C4-2B (cell line): ENCODE measurements around the gene AP2A2.

Experiments used
- H3K27ac ChIP-seq: fragments of 450-650 bp; 2 replicates; pipeline ENCODE4 v1.5.1; 2017
- ZFX ChIP-seq: fragments of 450-650 bp; IDR thresholded peaks from 2 replicates; pipeline ENCODE4 v1.6.1; 2017
- TF ChIP-seq, protein P1 (sequence below): fragments of 450-650 bp; conservative IDR thresholded peaks from 2 replicates; pipeline ENCODE4 v1.5.1; 2017; ENCODE audit warnings: mild to moderate bottlenecking

Gene AP2A2

DNA sequence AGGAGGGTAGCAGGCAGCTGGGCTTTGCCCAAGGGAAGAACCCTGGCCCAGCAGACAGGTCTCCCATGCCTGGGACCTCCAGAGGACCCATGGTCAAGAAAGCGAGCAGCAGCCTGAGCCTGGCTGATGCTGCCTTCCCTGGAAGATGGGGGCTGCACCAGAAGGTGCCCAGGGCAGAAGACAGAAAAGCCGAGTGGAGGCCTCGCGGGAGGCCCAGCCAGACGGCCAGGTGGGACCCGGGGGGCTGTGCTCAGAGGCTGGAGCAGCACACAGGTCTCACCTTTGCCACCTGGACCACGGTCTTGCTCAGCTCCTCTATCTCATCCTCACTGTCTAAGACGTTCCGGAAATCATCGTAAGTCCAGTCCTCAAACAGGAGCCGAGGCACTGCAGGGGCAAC is 25.9 kb upstream of the AP2A2 start:
- no peak overlapping the region for H3K27ac ChIP-seq
- TF ChIP-seq, protein P1, sequence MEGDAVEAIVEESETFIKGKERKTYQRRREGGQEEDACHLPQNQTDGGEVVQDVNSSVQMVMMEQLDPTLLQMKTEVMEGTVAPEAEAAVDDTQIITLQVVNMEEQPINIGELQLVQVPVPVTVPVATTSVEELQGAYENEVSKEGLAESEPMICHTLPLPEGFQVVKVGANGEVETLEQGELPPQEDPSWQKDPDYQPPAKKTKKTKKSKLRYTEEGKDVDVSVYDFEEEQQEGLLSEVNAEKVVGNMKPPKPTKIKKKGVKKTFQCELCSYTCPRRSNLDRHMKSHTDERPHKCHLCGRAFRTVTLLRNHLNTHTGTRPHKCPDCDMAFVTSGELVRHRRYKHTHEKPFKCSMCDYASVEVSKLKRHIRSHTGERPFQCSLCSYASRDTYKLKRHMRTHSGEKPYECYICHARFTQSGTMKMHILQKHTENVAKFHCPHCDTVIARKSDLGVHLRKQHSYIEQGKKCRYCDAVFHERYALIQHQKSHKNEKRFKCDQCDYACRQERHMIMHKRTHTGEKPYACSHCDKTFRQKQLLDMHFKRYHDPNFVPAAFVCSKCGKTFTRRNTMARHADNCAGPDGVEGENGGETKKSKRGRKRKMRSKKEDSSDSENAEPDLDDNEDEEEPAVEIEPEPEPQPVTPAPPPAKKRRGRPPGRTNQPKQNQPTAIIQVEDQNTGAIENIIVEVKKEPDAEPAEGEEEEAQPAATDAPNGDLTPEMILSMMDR, result no peak
- TF ChIP-seq ZFX, result no peak

DNA sequence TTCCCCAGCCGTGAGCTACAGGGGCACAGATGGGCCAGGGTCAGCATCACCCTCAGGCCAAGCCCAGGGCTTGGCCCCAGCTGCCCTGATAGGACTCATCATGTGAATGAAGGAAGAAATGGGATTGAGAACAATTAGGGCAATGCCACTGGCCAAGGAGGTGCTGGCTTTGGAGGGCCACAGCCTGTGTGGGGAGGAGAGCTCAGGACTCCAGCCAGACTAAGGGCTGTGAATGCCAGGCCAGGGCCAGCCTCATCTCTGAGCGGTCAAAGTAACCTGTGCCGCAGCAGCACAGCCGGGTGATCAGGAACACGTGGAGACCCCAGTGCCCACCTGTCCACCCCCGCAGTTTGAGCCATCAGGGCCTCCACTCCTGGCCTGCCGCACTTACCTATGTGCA is 25.1 kb upstream of the AP2A2 start:
- TF ChIP-seq, protein P1, result no peak
- no peak for TF ChIP-seq ZFX
- no peak overlapping the region for H3K27ac ChIP-seq

DNA sequence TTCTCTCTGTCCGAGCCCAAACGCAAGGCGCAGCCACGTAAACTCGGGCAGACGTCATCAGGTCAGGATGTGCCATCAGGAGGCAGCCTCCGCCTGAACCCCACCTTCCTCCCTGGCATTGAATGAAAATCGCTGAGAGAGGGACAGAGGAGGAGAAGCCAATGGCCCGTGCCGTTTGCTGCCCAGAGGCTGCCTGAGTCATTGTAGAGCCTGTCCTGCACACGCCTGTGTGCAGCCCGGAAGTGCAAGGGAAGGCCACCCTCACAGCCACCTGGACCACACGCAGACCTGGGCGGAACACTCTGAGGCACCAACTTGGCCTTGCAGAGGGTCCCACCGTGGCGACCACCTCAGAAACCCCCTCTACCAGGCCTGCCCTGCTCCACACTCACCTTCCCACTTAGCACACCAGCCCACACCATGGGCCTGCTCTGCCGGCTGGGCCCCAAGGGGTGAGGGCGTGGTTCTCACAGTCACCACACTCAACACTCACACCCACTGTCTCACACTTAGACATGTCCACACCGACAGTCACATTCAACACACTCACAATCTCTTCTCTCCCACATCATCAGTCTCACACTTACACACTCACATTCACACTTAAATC is 24.1 kb upstream of the AP2A2 start:
- H3K27ac ChIP-seq, result no peak overlapping the region
- TF ChIP-seq, protein P1, result no peak

DNA sequence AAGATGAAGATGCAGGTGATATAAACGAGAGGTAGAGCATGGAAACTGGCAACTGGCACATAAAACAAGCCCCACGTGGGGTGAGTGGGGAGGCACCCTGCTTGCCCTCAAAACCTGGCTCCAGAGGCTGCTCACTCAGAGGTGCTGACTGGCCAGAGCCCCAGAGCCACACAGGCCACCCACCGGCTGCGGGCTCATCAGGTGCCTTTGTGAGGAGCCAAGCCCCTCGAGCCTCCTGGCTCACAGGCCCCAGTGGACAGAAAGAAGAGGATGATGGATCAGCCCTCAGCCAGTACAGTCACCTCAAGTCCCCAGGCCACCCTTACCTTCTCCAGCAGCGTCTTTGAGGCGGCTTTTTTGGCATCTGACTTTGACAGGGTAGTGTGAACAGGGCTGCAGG is 21.3 kb upstream of the AP2A2 start:
- TF ChIP-seq ZFX, result no peak
- TF ChIP-seq, protein P1, result no peak
- H3K27ac ChIP-seq, result no peak overlapping the region

DNA sequence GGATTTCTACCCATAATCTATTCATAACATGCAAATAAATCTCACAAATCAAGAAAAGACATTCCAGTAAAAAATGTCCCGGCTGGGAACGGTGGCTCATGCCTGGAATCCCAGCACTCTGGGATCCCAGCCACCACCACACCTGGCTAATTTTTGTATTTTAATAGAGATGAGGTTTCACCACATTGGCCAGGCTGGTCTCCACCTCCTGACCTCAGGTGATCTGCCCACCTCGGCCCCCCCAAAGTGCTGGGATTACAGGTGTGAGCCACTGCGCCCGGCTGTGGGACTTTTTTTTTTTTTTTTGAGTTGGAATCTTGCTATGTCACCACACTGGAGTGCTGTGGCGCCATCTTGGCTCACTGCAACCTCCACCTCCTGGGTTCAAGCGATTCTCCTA is 19.7 kb upstream of the AP2A2 start:
- H3K27ac ChIP-seq, result no peak overlapping the region
- TF ChIP-seq ZFX, result no peak
- TF ChIP-seq, protein P1, result no peak

DNA sequence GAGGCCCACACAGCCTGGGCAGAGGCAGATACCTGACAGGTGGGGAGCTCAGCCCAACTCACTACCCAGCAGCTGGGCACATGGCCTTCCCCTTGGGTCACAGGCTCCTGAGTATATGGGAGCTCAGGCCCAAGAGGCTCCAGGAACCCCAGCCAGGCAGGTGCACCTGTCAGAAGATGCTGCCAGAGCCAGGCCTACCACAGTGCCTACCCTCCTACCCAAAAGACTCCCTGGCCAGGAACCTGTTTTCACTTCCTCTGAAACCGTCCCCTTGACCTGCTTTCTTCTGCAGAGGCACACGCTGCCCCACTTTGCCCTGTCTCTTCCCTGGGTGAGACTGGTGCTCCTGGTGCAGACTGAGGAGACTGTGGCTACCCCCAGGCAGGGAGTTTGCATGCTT is 18.0 kb upstream of the AP2A2 start:
- TF ChIP-seq, protein P1, result no peak
- no peak for TF ChIP-seq ZFX
- H3K27ac ChIP-seq, result no peak overlapping the region

DNA sequence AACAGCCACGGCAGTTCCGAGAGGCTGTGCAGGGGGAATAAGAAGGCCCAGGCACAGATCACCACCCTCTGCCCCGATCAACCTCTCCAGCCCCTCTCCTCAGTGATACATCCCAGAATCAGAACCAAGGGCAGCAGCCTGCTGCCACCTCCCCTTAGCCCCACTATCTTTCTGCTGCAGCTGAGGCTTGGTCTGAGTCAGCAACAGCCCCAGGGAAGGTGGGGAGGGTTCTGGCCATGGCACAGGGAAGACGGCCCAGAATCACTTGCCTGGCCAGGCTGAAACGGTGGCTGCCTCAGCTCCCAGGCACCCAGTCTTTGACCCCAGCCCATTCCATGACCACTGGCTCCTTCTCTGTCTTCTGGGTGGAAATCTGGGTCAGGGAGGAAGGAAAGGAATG is 17.4 kb upstream of the AP2A2 start:
- H3K27ac ChIP-seq, result no peak overlapping the region
- TF ChIP-seq ZFX, result no peak
- TF ChIP-seq, protein P1, result no peak
